IPS-15b (cell line): Measurements from ENCODE around the gene SPAG9.
"Not testable (repeated sequence)": the region's sequence is repeated elsewhere in the genome, so short reads cannot be mapped to it uniquely, and the experiment has no call there.

Source experiments
- H3K27me3 ChIP-seq: one replicate; pipeline ENCODE4 v1.6.1; 2013; ENCODE audit warnings: low read length; ENCODE audit not compliant: control insufficient read depth, insufficient read depth
- H3K36me3 ChIP-seq: one replicate; pipeline ENCODE4 v1.6.1; 2013; ENCODE audit warnings: low read length; ENCODE audit not compliant: control insufficient read depth, insufficient read depth
- H3K4me1 ChIP-seq: one replicate; pipeline ENCODE4 v1.6.1; 2013; ENCODE audit warnings: mild to moderate bottlenecking, low read length; ENCODE audit not compliant: control insufficient read depth, insufficient read depth
- H3K4me3 ChIP-seq: one replicate; pipeline ENCODE4 v1.5.1; 2013; ENCODE audit warnings: low read depth, low read length
- H3K9ac ChIP-seq: one replicate; pipeline ENCODE4 v1.6.1; 2013; ENCODE audit warnings: low read depth, mild to moderate bottlenecking, low read length
- H3K9me3 ChIP-seq: one replicate; pipeline ENCODE4 v1.6.1; 2013; ENCODE audit warnings: mild to moderate bottlenecking, low read length; ENCODE audit not compliant: control insufficient read depth, insufficient read depth

The SPAG9 gene

DNA sequence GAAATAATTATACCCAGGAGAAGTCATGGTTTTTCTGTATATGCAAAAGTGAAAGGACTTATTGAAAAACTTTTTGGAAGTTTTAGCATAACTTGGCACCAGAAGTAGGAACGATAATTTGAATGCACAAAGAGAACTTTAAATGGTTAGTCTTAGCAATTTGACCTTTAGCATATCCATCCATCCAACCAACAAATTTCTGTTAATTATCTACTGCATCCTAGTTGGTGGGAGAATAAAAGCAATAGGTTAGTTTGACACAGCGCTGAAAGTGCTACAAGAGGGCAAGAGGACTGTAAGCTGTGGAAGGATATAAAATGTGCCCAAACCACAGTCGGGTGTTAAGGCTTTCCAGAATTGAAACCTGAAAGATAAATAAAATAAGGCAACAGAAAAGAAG lies 17.6 kb downstream of the SPAG9 start:
- no peak overlapping the region for H3K9ac ChIP-seq
- no peaks in the 10 kb centered on the region for H3K27me3 ChIP-seq
- H3K36me3 ChIP-seq: no peaks in the 10 kb centered on the region
- no peak overlapping the region for H3K4me3 ChIP-seq
- no peaks in the 10 kb centered on the region for H3K4me1 ChIP-seq
- no peaks in the 10 kb centered on the region for H3K9me3 ChIP-seq

DNA sequence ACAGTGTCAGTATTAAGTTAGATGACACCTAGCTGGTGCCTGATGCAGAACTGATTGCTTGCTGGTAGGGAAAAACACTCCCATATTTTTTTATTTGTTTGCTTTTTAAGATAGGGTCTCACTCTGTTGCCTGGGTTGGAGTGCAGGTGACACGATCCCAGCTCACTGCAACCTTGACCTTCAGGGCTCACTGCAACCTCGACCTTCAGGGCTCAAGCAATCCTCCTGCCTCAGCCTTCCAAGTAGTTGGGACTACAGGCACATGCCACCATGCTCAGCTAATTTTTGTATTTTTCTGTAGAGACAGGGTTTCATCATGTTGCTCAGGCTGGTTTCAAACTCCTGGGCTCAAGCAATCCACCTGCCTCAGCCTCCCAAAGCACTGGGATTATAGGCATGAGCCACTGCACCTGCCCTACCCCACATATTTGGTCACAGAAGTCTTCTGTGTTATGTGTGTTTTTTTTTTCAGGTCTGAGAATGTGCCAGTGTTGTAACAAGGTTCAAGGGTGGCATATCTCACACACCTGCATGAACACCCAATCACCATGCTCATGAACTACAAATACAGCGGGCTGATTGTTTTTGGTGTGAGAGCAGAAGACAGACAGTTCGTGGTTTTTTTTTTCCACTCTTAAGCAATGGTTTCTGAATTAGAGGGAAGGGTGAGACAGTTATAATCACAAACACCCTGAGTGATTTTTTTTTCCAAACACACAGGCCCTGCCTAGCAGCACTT lies 22.8 kb downstream of the SPAG9 start:
- H3K36me3 ChIP-seq: no peaks in the 10 kb centered on the region
- H3K27me3 ChIP-seq: no peaks in the 10 kb centered on the region
- H3K9me3 ChIP-seq: no peaks in the 10 kb centered on the region
- no peak overlapping the region for H3K4me3 ChIP-seq
- H3K4me1 ChIP-seq: no peaks in the 10 kb centered on the region
- peak overlapping the region; percentile 12 for H3K9ac ChIP-seq

DNA sequence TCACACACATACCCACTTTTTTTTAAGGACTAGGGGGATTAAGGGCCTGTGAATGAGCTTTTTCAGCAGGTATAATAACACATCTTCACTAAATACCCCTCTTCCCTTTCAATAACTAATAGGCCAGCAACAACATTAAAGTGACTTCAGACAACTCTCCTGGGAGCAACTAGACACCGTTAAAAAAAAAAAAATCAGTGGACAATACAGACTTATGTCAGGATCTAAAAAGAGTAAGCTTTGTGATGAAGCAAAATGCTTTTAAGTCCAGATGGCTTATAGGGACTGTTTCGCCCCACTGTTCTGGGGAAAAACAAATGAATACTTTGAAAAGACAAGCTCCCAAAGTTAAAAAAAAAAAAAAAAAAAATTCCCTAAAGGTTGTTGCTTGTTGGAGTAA lies 29.0 kb downstream of the SPAG9 start:
- Histone ChIP-seq H3K9me3 (no peaks in the 10 kb centered on the region), H3K27me3 (no peaks in the 10 kb centered on the region), H3K9ac (no peak overlapping the region), H3K4me3 (no peak overlapping the region), H3K36me3 (no peaks in the 10 kb centered on the region), H3K4me1 (no peaks in the 10 kb centered on the region)

DNA sequence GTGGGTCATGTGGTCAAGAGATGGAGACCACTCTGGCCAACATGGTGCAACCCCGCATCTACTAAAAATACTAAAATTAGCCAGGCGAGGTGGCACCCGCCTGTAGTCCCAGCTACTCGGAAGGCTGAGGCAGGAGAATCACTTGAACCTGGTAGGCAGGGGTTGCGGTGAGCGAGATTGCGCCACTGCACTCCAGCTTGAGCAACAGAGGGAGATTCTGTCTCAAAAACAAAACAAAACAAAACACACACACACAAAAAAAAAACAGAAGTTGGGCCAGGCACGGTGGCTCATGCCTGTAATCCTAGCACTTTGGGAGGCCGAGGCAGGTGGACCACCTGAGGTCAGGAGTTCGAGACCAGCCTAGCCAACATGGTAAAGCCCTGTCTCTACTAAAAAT lies 31.8 kb downstream of the SPAG9 start:
- H3K4me3 ChIP-seq, H3K27me3 ChIP-seq, H3K9ac ChIP-seq, H3K4me1 ChIP-seq, H3K36me3 ChIP-seq, H3K9me3 ChIP-seq: not testable (repeated sequence)

DNA sequence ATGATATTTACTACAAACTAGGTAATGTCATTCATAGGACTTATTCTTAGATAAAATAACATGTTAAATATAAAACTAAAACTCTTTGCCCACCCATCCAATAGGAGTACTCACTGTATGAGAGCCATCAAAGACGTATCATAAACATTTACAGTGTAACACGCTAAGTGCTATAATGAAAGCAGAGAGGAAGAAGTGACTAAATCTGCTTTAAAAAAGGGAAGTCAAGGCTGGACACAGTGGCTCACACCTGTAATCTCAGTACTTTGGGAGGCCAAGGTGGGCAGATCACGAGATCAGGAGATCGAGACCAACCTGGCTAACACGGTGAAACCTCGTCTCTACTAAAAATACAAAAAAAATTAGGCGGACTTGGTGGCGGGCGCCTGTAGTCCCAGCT lies 32.4 kb downstream of the SPAG9 start:
- Histone ChIP-seq H3K36me3 (no peaks in the 10 kb centered on the region), H3K27me3 (no peaks in the 10 kb centered on the region), H3K4me3 (no peak overlapping the region), H3K9ac (no peak overlapping the region), H3K9me3 (no peaks in the 10 kb centered on the region), H3K4me1 (no peaks in the 10 kb centered on the region)

DNA sequence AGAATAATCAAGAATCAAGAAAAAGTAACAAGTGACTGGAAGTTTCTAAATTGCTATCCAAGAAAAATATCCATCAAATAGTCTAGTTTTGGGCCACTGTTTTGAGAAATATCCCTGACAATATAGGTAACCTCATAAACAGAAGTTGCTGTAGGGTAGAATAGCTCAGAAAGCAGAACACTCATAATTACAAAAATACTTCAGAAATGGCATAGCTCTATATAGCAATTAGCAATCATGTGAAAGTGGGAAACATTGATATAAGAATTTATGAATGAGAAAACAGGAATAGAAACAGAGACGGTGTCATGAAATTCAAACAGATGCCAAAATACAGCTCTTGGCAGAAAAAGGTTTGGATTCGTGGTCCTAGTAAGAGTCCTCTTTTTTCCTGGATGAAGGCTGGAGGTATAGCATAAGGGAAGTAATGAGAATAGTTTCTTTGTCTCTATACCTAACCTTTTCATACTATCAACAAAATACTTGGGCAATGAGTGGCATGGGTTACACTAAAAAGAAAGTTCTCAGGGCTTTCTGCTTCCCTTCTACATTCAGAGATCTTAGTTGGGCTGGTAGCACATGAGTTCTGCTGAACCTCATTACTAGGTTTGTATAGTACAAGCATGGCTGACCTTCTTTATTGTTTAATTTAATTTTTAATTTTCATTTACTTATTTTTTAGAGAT lies 33.5 kb downstream of the SPAG9 start:
- Histone ChIP-seq H3K9me3 (no peaks in the 10 kb centered on the region), H3K4me3 (no peak overlapping the region), H3K27me3 (no peaks in the 10 kb centered on the region), H3K9ac (no peak overlapping the region), H3K4me1 (no peaks in the 10 kb centered on the region), H3K36me3 (no peaks in the 10 kb centered on the region)

DNA sequence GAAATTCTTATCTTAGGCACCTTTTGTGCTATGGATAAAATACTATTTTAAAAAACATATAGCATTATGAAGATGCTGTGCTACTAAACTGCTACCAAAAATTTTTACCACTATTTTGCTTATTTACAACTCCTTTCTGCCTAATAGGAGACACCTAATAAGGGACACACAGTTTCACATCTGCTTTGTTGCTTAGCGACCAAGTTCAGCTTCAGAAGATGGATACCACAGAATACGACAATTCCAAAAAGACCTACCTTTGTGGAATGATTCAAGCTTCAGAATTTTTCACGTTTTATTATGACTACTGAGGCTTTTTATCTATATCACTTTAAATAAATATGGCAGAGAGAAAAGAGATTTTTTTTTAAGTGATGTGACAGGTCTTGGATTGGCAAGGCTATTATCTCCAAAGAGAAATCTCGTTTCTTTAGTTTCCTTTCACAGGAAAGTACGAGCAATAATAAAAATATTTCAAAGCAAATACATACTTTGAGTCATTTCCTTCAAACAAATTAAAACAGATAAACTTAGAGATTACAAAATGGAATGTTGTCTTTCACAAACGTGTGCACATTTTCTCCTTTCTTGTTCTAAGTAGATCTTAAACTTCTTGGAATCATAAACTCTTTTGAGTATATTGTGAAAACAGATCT lies 35.4 kb downstream of the SPAG9 start:
- H3K9me3 ChIP-seq: no peaks in the 10 kb centered on the region
- H3K4me3 ChIP-seq: no peak overlapping the region
- H3K9ac ChIP-seq: no peak overlapping the region
- H3K4me1 ChIP-seq: no peaks in the 10 kb centered on the region
- no peaks in the 10 kb centered on the region for H3K36me3 ChIP-seq
- H3K27me3 ChIP-seq: no peaks in the 10 kb centered on the region

DNA sequence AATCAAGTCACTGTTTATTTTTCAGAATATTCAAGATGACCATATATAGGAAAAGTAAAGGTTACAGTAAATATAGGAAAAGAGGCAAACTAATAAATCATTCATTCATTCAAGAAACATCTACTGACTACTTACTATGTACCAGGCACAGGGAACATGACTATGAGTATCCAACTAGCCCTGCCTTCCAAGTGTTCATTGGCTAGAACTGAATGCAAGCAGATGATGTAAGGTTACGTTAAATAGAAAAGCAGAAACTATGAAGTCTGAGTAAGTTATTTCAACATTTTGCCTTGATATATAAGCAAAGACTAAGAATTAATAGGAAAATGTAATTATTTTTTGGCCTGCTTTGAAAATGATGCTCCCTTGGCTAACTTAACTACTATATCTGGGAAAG lies 36.7 kb downstream of the SPAG9 start:
- Histone ChIP-seq H3K4me3 (no peak overlapping the region), H3K9me3 (no peaks in the 10 kb centered on the region), H3K36me3 (no peaks in the 10 kb centered on the region), H3K4me1 (no peaks in the 10 kb centered on the region), H3K27me3 (no peaks in the 10 kb centered on the region), H3K9ac (no peak overlapping the region)

DNA sequence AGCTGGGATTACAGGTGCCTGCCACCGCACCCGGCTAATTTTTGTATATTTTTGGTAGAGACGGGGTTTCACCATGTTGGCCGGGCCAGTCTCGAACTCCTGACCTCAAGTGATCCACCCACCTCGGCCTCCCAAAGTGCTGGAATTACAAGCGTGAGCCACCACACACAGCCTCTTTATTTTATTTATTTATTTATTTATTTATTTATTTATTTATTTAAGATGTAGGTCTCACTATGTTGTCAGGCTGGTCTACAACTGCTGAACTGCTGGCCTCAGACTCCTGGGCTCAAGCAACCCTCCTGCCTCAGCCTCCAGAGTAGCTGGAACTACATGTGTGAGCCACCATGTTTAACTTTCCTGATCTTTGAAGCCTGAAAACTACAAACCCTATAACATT lies 37.3 kb downstream of the SPAG9 start:
- H3K4me3 ChIP-seq, H3K9me3 ChIP-seq, H3K36me3 ChIP-seq, H3K27me3 ChIP-seq, H3K9ac ChIP-seq, H3K4me1 ChIP-seq: not testable (repeated sequence)

DNA sequence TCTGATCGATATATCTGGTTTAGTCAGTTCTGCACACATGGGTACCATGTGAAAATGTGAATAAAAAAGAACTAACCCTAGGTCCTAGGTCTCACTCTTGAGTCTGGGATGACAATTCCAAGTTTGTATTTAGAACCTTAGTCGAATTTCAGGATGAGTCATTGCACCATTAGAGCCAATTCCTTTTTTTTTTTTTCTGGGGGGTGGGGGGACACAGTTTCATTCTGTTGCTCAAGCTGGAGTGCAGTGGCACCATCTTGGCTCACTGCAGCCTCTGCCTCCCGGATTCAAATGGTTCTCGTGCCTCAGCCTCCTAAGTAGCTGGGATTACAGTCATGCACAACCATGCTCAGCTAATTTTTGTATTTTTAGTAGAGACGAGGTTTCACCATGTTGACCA lies 41.6 kb downstream of the SPAG9 start:
- H3K4me3 ChIP-seq: no peak overlapping the region
- H3K9me3 ChIP-seq: no peaks in the 10 kb centered on the region
- H3K27me3 ChIP-seq: no peaks in the 10 kb centered on the region
- H3K4me1 ChIP-seq: no peaks in the 10 kb centered on the region
- H3K36me3 ChIP-seq: peaks cover 3% of the 10 kb centered on the region
- no peak overlapping the region for H3K9ac ChIP-seq

DNA sequence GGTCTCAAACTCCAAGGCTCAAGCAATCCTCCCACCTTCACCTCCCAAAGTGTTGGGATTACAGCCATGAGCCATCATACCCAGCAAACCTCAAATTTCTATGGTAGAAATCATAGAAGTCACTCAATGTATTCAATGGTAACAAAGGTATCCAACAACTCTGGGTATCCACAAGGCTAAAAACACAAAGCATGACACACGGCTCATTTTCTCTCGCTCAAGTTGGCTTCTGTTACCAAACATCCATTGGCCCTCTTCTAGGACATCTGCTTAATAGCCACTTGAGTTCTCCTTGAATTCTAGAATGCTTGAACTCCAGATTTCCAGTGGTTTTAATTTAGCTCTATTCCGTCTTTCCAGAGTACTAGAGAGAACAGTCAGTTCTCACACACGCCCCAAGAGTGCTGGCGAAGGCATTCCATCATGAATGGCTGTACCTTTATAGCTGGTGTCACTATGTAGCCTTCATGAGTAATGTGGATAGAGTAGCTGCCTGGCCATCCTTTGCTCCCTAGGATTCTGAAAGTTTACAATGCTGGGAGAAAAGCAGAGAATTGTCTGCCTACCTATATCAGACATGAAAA lies 42.6 kb downstream of the SPAG9 start:
- Histone ChIP-seq H3K4me3 (no peak overlapping the region), H3K27me3 (no peaks in the 10 kb centered on the region), H3K9me3 (no peaks in the 10 kb centered on the region), H3K4me1 (no peaks in the 10 kb centered on the region), H3K36me3 (peaks cover 3% of the 10 kb centered on the region), H3K9ac (no peak overlapping the region)

DNA sequence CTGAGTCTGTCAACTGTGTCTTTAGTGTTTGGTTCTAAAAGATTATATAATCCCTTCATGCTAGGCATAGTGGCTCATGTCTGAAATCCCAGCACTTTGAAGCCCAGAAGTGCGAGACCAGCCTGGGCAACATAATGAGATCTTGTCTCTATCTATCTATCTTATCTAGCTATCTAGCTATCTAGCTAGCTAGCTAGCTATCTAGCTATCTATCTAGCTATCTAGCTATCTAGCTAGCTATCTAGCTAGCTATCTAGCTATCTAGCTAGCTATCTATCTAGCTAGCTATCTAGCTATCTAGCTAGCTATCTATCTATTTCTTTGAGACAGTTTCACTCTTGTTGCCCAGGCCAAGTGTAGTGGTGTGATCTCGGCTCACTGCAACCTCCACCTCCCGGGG lies 43.8 kb downstream of the SPAG9 start:
- H3K4me1 ChIP-seq: no peaks in the 10 kb centered on the region
- H3K9ac ChIP-seq: no peak overlapping the region

More for the DNA sequence above, 43.8 kb downstream of the SPAG9 start:
- Histone ChIP-seq H3K4me3 (no peak overlapping the region), H3K9me3 (no peaks in the 10 kb centered on the region), H3K36me3 (peaks cover 3% of the 10 kb centered on the region), H3K27me3 (no peaks in the 10 kb centered on the region)
